H4 (cell line): ENCODE results near the gene SKIC8. TPM values are rescaled to one million over a fixed set of nuclear protein-coding genes. Genes with fewer than 3 reads are reported as not detected.
A peak's percentile ranks its signal among the peaks of the same experiment; 100 is the strongest.

Experiments
- DNase-seq: peaks from one replicate; pipeline ENCODE4 v3.0.0-alpha.2; 2015; ENCODE audit warnings: low spot score
- total RNA-seq: library from RNA; depleted of rRNA; stranded (reverse); fragments of >200 nt; shearing (Covaris generic); gene quantifications from 2 replicates; pipeline ENCODE4 v1.2.3, GENCODE V29; 2014; rRNA removed

Gene SKIC8
- total RNA-seq, result 115 and 121 TPM in 2 replicates

DNA sequence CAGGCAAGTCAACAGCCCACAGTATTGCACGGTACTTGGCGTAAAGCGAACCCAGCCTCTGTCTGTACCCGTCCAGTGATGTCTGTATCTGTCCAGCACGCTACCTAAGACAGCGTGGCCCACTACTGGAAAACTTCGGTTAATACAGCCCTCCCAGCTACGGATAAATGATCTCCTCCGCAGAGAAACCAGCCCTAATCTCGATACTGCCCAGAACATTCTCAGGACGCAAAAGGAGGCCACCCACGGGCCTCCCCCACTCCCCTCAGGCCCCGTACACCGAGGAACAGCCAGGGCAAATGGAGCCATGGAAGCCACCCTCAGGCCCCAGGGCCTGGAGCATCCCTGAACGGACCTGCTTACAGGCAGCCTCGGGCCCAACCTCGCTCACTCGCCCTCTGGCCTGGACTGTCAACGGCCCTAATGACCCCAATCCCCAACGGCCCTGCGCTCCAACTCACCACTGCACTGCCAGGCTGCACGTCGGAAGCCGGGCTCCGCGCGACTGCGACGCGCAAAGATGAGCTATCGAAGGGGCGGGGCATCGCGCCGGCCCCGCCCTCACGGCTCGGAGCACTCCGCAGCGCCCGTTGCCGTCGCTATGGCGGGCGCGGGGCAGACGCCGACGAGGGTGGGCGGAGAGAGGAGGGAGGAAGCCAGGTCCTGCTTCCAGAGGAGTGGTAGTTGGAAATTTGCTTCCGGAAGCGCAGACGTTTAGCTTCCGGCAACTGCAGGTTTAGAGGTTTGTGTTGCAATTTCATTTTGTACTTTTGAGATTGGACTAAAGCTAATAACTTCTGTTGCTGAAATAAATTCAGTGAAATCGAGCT lies at the start of gene SKIC8:
Gene SKIC8, minus strand, starts transcription at position 509 of the 830 bp plus-strand sequence. CDS start 3,923 bp downstream, outside the sequence.
- peak; percentile 93 for DNase-seq

DNA sequence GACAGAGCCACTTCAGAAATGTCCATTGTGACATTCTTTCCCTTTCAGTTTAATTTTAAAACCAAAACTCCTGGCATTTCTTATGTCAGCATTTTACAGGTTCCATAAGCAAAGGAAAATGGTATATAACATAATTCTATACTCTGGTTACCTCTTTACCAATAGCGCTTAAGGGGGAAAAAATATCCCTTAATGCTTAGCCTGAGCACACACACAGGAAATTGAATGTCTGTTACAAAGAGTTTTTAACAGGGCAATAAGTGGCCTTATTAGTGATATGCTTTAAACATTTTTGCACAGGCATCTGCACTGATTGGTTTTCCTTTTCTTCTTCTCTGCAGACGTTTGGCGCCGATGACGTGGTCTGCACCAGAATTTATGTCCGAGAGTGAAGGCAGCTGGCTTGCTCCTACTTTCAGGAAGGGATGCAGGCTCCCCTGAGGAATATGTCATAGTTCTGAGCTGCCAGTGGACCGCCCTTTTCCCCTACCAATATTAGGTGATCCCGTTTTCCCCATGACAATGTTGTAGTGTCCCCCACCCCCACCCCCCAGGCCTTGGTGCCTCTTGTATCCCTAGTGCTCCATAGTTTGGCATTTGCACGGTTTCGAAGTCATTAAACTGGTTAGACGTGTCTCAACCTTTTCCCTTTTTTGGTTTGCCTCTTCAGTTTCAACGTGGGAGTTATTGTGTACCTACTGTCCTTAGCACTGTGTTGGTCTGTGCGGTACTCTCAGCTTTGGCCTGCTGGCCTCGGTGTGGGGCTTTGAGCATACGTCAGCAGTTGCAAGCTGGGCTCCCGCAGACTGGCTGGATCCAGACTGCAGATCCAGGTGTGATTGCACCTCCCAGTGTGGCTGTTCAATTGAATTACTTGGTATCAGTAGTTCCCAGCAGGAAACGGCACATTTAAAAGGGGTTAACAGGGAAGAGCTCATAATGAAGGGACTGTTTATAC lies 48.5 kb upstream of the SKIC8 start:
- no peak for DNase-seq

DNA sequence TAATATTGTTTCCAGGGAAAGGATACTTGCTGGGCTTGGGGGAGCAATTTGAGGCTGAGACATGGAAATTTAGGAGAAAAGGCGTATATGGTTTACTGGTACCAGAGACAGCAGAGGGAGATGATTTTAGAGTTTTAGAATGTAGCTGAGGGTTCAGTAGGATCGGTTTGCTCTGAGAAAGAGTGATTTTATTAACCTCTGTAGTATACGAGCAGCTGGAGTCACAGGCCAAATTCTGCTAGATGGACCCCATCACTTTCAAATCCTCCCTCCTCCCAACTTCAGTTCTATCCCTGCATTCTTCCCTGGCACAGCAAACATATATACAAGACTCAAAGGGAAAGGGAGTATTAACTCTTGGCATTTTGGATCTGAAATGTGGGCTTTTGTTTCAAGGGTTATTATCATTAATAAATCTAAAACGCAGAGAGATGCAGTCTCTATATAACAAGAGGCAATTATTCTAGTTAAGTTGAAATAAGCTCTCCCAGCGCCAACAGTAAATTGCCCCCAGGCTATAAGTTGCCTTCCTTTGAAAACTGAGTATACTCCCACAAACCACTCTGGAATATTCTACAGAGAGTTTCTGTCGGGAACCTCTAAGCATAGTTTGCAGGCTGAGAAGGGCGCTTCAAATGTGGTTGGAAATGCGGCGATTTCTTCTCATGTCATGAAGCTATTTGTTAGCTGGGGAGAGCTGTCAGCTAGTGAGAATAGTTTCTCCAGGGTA lies 46.2 kb upstream of the SKIC8 start:
- no peak for DNase-seq

DNA sequence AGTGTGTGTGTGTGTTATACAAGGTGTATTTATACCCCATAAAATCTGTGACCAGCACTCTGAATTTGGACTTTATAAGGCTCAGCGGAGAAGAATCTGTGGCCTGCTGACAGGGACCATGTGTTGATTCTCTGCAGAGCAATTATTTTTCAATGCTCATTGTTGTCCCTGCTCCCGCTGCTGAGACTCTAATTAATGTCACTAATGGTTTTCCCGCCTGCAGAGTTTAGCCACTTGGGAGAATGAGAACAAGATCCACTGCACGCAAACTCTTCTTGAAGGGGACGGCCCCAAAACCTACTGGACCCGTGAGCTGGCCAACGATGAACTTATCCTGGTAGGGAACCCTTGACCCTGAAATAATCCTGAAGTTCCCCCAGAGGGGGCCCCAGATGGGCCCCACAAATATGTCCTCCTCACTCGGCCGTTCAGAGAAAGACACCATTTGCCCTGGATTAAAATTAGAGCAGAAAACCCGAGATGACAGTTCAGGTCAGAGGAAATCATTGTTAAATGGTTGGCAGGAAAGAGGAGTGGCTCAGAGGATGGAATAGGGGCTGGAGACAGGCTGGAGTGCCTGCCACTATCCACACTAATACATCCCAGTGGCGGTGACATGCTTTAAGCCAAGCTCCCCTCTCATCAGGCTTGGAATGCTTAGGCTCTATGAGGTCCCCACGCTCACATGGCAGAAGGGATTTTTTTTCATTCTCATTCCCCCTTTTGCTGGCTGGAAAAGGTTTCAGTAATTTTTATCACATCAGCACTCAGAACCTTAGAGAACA lies 44.1 kb upstream of the SKIC8 start:
- no peak for DNase-seq

DNA sequence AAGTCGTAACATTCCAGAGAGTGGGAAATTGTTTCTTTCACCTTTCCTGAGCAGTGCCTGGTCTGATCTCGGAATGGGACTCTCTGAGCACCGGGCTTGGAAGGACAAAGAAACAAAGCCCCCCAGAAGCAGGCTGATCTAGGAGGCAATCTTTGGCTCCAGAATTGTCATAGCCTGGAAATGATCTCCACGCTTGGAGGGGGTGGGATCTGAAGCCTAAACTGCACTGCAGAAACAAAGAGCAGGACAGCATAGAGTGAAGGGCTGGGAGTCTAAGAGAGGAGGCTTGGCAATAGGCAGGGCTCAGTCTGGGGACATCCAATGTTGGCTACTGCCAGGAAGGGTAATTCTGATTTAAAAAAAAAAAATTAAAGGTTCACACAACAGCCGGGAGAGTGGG lies 42.6 kb upstream of the SKIC8 start:
- no peak for DNase-seq

DNA sequence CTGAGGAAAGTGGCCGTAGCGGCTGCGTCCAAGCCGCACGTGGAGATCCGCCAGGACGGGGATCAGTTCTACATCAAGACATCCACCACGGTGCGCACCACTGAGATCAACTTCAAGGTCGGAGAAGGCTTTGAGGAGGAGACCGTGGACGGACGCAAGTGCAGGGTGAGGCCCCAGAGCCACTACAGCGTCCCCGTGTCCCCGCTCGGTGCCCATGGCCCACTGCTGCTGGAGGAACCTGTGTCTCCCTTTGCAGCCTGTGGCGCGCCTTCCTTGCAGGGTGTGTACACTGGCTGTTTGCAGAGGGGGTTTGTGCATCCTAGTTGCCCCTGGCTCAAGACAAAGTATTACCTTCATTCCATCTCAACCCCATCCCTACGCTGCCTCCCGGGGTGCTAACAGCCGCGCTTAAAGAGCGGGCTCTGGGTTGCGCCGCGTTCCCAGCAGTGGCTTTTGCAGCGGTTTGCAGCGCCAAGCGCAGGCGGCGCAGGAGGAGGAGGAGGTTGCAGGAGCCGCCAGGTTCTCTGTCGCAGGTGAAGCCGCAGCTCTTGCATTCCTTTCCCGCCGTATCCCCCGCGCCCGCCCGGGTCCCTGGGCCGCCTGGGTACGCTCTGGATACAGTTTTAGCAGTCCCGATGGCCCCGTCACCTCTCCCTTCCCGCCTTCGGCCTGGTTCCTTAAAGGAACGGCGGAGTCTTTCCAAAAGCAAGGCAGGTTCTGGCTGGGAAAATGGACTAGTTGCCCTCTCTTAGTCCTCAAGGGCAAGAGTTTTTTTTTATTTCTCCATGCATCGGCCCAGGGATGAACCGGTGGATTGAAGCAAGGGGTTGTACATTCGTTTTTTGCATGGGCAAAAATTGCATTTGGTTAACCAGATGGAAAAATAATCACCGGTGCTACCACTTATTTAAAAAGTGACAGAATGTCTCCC lies 41.9 kb upstream of the SKIC8 start:
- no peak for DNase-seq

DNA sequence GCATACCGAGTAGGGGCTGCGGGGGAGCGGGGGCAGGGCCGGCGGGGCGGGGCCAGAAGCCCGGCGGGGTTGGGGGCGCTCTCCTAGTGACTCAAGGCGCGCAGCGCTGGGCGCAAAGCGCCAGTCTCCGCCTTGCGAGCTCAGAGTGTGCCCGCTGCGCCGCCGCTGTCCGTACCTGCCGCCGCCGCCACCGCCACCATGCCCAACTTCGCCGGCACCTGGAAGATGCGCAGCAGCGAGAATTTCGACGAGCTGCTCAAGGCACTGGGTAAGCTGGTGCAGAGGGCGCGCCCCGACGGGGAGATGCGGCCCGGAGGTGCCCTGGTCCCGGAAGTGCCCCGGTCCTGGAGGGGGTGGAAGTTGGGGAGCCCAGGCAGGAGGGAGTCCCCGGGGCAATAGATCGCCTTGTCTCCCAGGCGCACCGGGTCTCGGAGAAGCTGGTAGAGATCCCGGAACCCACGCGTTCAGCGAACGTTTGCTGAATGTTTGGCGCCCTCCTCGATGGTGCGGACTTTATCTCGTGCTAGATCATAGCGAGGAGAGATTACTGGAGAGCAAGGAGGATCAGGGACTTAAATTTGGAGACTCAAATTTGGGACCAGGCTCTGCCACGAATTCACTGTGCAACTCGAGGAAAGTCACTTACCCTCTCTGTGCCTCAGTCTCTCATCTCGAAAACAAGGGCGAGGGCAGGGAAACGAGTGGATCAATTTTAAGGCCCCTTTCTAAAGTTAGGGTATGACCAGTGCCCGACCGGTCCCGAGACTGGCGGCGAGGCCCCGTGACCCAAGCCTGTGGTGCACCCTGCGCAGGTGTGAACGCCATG lies 41.0 kb upstream of the SKIC8 start, which contains the start of gene CRABP1:
Gene CRABP1, plus strand, starts transcription at position 123 of the 826 bp plus-strand sequence. Its CDS starts 76 bp downstream, at position 199.
- DNase-seq, result no peak

DNA sequence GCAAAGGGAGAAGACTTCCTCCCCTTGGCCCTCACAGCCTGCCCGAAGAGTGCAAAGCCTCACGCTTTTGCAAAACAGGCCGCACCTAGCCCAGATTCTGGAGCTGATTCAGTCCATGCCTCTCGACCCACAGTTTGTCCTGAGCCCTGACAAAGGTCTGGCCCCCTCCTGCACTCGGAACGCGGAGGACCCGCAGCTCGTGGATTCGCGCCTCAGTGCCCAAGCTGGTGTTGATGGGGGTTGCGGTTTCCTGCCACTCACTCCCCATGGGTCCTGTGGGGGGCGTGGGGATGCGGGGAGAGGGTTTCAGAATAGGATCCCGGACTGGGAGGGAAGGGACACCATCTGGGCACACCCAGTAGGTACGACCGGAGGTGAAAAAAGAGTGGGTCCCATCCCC lies 40.1 kb upstream of the SKIC8 start:
- DNase-seq, result no peak

DNA sequence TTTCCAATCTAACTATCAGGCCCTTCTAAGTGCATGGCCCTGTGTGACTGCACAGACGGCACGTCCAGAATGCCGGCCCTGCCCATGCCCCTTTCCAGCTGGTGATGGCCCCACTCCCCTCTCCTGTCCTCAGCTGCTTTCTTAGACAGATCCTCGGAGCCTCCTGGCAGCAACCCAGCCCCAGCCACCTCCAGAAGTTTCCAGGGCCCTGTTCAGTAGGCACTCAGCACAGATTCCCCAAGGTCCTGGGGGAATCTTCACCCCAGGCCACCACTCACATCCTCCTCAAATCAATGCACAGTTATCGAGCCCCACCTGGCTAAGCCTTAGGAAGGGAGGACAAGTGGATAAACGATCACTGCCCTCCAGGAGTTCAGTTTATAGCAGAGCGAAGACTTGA lies 39.4 kb upstream of the SKIC8 start:
- DNase-seq, result no peak

DNA sequence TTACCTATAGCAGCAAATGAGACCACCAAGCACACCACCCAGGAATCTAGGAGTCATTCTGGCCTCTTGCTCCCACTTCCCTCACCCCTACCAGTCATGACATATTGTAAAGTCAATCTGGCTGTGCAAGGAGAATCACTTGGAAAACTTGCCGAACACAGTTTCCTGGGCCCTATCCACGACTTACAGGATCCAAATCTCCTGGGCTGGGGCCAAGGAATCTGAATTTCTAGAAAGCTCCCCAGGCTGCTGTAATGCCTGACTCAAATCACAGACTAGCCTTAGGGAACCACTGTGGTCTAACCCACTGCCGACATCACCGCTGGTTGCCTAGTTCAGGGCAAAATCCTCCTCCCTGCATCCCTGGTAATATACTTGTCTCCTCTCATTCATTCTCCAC lies 36.6 kb upstream of the SKIC8 start:
- no peak for DNase-seq

DNA sequence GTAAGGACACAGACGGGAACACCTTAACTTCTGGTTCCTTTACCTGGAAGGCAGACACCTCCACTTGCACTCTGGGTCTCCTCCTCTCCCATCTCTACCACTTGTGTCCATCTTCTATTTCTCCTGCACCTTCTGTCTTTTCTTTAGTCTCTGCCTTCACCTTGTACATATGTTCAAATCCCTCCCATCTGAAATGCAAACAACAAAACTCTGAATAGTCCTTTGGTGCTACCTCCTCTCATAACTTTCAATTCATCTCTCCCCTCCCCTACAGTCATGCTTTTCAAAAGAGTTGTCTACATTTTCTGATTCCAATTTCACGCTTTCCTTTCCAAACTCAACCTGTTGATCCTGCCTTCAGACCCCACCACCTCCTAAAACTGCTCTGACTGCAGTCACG lies 35.4 kb upstream of the SKIC8 start:
- DNase-seq, result no peak

DNA sequence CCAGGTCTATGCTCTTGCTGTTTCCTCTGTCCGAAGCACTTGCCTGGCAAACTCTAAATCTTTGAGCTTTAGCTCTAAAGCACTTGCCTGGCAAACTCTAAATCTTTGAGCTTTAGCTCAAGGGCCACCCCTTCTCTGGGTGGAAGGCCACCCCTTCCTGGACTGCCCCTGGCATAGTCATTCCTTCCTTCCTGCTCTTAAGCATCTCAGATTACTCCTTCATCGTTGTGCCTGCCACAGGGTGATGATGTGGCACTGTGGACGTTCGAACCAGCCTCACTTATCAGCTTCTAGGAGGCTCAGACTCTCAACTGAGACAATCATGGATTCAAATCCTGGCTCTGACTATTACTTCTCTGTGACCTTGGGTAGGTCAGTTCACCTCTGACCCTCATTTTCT lies 30.2 kb upstream of the SKIC8 start:
- DNase-seq, result no peak

DNA sequence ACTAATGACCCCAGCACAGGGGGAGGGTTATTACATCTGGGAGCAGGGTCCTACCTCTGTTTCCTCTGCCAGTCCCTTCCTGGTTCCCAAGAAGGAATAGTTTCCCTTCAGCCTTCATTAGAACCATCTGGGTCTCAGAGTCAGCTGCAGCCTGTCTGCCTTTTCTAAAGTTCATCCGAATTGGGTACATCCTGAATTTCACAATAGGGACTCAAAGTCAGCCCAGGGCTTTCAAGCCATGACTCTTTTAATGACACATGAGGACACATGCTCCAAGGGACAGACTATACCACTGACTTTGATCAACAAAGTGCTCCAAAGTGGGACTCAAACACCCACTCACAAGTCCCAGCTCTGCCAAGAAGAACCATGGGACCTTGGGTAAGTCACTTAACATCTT lies 28.1 kb upstream of the SKIC8 start:
- no peak for DNase-seq

DNA sequence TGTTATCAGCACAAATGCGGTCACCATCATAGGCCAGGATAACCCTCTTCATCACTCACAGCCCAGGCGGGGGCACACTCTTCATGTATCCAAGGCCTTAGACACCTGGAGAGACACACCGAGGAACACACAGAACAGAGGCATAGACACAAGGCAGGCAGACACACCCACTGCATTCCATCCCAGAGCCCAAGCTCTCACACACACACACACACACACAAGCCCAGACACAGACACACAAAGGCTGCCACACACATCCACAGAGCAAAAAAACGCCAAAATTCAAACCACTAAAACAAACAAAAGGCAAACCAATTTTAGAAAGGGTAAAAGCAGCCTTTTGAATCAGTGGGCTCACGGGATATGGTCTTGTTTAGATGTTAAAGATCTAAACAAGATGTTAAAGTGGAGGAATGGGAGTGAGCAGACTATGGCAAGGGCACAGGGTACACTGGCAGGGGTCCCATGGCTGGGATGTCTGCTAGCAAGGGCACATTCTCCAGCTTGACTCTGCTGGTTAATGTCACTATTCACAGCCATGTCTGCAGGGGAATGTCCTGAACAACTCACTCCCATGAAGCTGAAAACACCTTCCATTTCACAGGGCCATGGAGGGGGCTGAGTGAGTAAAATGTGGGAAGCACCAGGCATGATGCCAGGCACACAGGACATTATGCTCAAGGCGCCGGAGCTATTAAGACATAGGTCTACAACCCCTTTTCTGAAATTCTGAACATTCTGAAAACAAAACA lies 25.9 kb upstream of the SKIC8 start:
- DNase-seq, result peak; percentile 47

DNA sequence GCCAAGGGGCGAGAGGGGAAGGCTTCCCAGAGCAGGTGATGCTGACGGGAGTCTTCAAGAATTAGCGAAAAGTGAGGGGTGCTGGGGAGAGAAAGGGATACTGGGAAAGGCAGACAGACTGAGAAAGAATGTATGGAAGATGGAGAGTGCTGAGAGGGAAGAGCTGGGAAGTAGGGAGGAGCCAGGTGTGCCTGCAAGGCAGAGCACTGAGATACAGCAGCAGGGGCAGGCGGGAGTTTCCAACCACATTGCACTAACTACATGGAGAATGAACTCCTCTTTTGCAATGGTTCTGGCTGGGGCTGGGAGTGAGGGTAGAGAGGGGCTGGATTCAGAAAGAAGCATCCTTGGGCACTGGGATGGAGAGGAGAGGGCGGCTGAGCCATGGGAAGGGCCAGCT lies 24.7 kb upstream of the SKIC8 start:
- no peak for DNase-seq

DNA sequence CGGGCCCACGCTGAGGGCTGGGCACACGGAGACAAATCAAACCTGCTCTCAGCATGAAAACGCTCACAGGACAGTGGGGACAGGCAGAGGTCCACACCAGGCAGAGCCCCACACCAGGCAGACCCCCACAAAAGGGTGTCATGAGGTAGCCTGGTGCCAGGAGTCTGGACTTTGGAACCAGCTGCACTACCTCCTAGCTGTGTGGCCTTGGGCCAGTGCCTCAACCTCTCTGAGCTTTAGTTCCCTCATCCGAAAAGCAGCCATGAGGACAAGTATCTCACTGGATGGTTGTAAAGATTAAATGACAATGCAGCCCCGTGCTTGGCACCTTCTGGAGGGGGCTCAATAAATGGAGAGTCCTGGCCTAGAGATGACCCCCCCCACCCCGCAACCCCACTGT lies 24.3 kb upstream of the SKIC8 start:
- DNase-seq, result no peak

DNA sequence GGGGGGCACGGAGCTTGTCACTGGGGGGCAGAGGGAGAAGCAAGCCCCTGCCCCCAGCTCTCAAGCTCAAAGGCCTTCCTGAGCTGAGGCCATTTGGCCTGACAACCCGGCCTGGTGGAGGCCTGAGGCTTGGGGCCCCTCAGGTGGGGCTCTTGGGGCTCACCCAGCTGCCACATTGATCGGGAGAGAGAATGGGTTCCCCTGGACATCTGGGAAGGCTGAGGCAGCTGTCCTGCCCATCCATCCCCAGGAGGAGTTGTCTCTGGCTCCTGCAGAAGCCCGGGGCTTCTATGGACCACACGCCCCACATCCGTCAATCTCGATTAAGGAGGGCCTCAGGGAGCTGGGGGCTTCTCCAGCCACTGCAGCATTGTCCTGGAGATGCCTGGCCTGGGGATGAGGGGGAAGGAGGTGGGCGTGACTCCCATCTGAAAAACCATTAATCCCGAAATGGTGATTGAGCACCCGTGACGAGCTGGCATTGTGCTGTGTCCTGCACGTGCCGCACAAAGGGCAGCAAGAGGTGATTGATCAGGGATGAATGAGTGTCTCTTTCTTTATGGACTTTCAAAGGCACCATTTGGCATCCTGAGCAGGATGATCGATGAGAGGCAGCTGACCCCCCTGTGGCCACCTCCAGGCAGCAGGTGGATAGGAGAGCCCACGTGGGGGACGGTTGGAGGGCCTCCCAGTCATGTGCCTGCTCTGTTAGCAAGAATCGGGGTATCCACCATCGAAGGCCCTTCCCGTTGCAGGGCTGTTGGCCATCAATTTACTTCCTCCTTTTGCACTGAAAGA lies 23.5 kb upstream of the SKIC8 start:
- no peak for DNase-seq
